COLO829 (cell line): ENCODE results near the gene SORCS1.

Experiments used
- DNase-seq: peaks from one replicate; pipeline ENCODE4 v3.0.0; 2012; ENCODE audit warnings: low spot score

The SORCS1 gene

GRCh38 chr10:107163881-107164861 lies at the start of gene SORCS1:
SORCS1 (minus strand) TSS chr10:107164706.
- no peak for DNase-seq

GRCh38 chr10:107214261-107214660 lies 49.8 kb upstream of the SORCS1 start:
- DNase-seq: no peak

- no peak for DNase-seq
Measured at GRCh38 chr10:107213861-107214260, 49.4 kb upstream of the SORCS1 start.

GRCh38 chr10:107206833-107207232 lies 42.3 kb upstream of the SORCS1 start:
- DNase-seq: no peak

GRCh38 chr10:107169516-107169915 lies 5.0 kb upstream of the SORCS1 start:
- no peak for DNase-seq

GRCh38 chr10:107168738-107169137 lies 4.2 kb upstream of the SORCS1 start:
- DNase-seq: no peak

GRCh38 chr10:107166403-107166802 lies 1.9 kb upstream of the SORCS1 start:
- DNase-seq: no peak

- no peak for DNase-seq
Measured at GRCh38 chr10:107164992-107165391, 486 bp upstream of the SORCS1 start.

GRCh38 chr10:107163076-107163855 lies 1.2 kb downstream of the SORCS1 start:
- peak; percentile 55 for DNase-seq

- no peak for DNase-seq
Measured at GRCh38 chr10:107160866-107161265, 3.6 kb downstream of the SORCS1 start.

GRCh38 chr10:107159871-107160270 lies 4.6 kb downstream of the SORCS1 start:
- no peak for DNase-seq

GRCh38 chr10:107157071-107157470 lies 7.4 kb downstream of the SORCS1 start:
- DNase-seq: no peak

- DNase-seq: no peak
Measured at GRCh38 chr10:107152087-107152486, 12.4 kb downstream of the SORCS1 start.

GRCh38 chr10:107148906-107149305 lies 15.6 kb downstream of the SORCS1 start:
- DNase-seq: no peak

GRCh38 chr10:107144490-107144889 lies 20.0 kb downstream of the SORCS1 start:
- DNase-seq: no peak

- DNase-seq: no peak
Measured at GRCh38 chr10:107141524-107142061, 22.9 kb downstream of the SORCS1 start.

GRCh38 chr10:107139237-107139636 lies 25.3 kb downstream of the SORCS1 start:
- no peak for DNase-seq

GRCh38 chr10:107133656-107134055 lies 30.9 kb downstream of the SORCS1 start:
- no peak for DNase-seq

- DNase-seq: no peak
Measured at GRCh38 chr10:107129000-107129399, 35.5 kb downstream of the SORCS1 start.

- DNase-seq: no peak
Measured at GRCh38 chr10:107126512-107127065, 37.9 kb downstream of the SORCS1 start.

- no peak for DNase-seq
Measured at GRCh38 chr10:107122703-107123102, 41.8 kb downstream of the SORCS1 start.

- no peak for DNase-seq
Measured at GRCh38 chr10:107118866-107119265, 45.6 kb downstream of the SORCS1 start.
